Neural progenitor cell (in vitro differentiated cells): Measurements from ENCODE around the gene MAP3K13.

Source experiments
- CTCF ChIP-seq: fragments of 200-600 bp; sonication (generic); IDR thresholded peaks from 2 replicates; pipeline ENCODE4 v1.5.1; 2017; ENCODE audit warnings: antibody characterized with exemption, mild to moderate bottlenecking
- EZH2 ChIP-seq: fragments of 200-600 bp; sonication (generic); IDR thresholded peaks from 2 replicates; pipeline ENCODE4 v1.6.1; 2017; ENCODE audit warnings: antibody characterized with exemption, mild to moderate bottlenecking, moderate library complexity
- EZH2phosphoT487 ChIP-seq: fragments of 200-600 bp; sonication (generic); IDR thresholded peaks from 2 replicates; pipeline ENCODE4 v1.6.1; 2017; ENCODE audit warnings: antibody characterized with exemption

GRCh38 chr3:185350841-185351240 lies 12.1 kb upstream of the MAP3K13 start:
- TF ChIP-seq EZH2phosphoT487 (no peak), CTCF (no peak), EZH2 (no peak)
